H9 (cell line): ENCODE results near the gene CCDC78. TPM values are rescaled to one million over a fixed set of nuclear protein-coding genes. Genes with fewer than 3 reads are reported as not detected.

Source experiments
- DNase-seq: peaks from one replicate; pipeline ENCODE4 v3.0.0-alpha.2; 2017
- H2AFZ ChIP-seq: one replicate; pipeline ENCODE4 v1.6.1; 2013; ENCODE audit warnings: mild to moderate bottlenecking, low read length, control low read depth, moderate library complexity
- H2AK5ac ChIP-seq: 2 replicates; pipeline ENCODE4 v1.6.1; 2013; ENCODE audit warnings: low read length, control low read depth, mixed read lengths; ENCODE audit not compliant: insufficient read length
- H2BK120ac ChIP-seq: one replicate; pipeline ENCODE4 v1.6.1; 2013; ENCODE audit warnings: low read depth, mild to moderate bottlenecking, low read length, control low read depth, inconsistent platforms; ENCODE audit not compliant: poor library complexity, severe bottlenecking
- H2BK12ac ChIP-seq: 2 replicates; pipeline ENCODE4 v1.6.1; 2013; ENCODE audit warnings: low read length, control low read depth, mixed read lengths, low read depth; ENCODE audit not compliant: insufficient read length
- H2BK15ac ChIP-seq: 2 replicates; pipeline ENCODE4 v1.6.1; 2013; ENCODE audit warnings: low read depth, low read length, control low read depth
- H2BK20ac ChIP-seq: one replicate; pipeline ENCODE4 v1.6.1; 2013; ENCODE audit warnings: low read depth, mild to moderate bottlenecking, low read length, control low read depth, inconsistent platforms; ENCODE audit not compliant: poor library complexity, severe bottlenecking
- H2BK5ac ChIP-seq: 2 replicates; pipeline ENCODE4 v1.6.1; 2013; ENCODE audit warnings: low read length, control low read depth, mixed read lengths; ENCODE audit not compliant: insufficient read length
- H3K14ac ChIP-seq: 2 replicates; pipeline ENCODE4 v1.6.1; 2013; ENCODE audit warnings: low read length, control low read depth; ENCODE audit not compliant: insufficient read depth
- H3K18ac ChIP-seq: 2 replicates; pipeline ENCODE4 v1.6.1; 2013; ENCODE audit warnings: low read depth, mild to moderate bottlenecking, mixed read lengths, low read length, control low read depth; ENCODE audit not compliant: insufficient read length
- H3K23ac ChIP-seq: 2 replicates; pipeline ENCODE4 v1.6.1; 2013; ENCODE audit warnings: low read length, control low read depth, mixed read lengths, low read depth; ENCODE audit not compliant: insufficient read length
- H3K23me2 ChIP-seq: 2 replicates; pipeline ENCODE4 v1.6.1; 2013; ENCODE audit warnings: low read depth, mild to moderate bottlenecking, mixed read lengths, low read length, control low read depth; ENCODE audit not compliant: insufficient read length, poor library complexity, severe bottlenecking
- H3K27ac ChIP-seq: 2 replicates; pipeline ENCODE4 v1.5.1; 2013; ENCODE audit warnings: low read length, control low read depth, mixed read lengths, low read depth; ENCODE audit not compliant: insufficient read length
- H3K27me3 ChIP-seq: 2 replicates; pipeline ENCODE4 v1.6.1; 2013; ENCODE audit warnings: low read length, control low read depth, inconsistent platforms; ENCODE audit not compliant: insufficient read depth
- H3K4ac ChIP-seq: 2 replicates; pipeline ENCODE4 v1.6.1; 2013; ENCODE audit warnings: low read depth, mild to moderate bottlenecking, control low read depth, inconsistent platforms, low read length, moderate library complexity
- H3K4me1 ChIP-seq: 2 replicates; pipeline ENCODE4 v1.6.1; 2013; ENCODE audit warnings: low read length, control low read depth, inconsistent platforms; ENCODE audit not compliant: insufficient read depth
- H3K4me2 ChIP-seq: 2 replicates; pipeline ENCODE4 v1.6.1; 2013; ENCODE audit warnings: low read length, control low read depth, mixed read lengths; ENCODE audit not compliant: insufficient read length, insufficient read depth
- H3K56ac ChIP-seq: 2 replicates; pipeline ENCODE4 v1.6.1; 2013; ENCODE audit warnings: low read depth, mild to moderate bottlenecking, mixed read lengths, low read length, control low read depth; ENCODE audit not compliant: insufficient read length
- H3K79me1 ChIP-seq: 2 replicates; pipeline ENCODE4 v1.6.1; 2013; ENCODE audit warnings: low read depth, mild to moderate bottlenecking, moderate library complexity, low read length, control low read depth, inconsistent platforms; ENCODE audit not compliant: insufficient read depth, poor library complexity, severe bottlenecking
- H3K79me2 ChIP-seq: 2 replicates; pipeline ENCODE4 v1.6.1; 2013; ENCODE audit warnings: low read length, control low read depth, inconsistent platforms; ENCODE audit not compliant: insufficient read depth
- H3K9ac ChIP-seq: 2 replicates; pipeline ENCODE4 v1.6.1; 2013; ENCODE audit warnings: low read length, control low read depth, mixed read lengths; ENCODE audit not compliant: insufficient read length; ENCODE audit errors: extremely low read depth
- H3K9me3 ChIP-seq: one replicate; pipeline ENCODE4 v1.6.1; 2013; ENCODE audit warnings: low read depth, low read length, inconsistent platforms; ENCODE audit not compliant: control insufficient read depth
- H3T11ph ChIP-seq: one replicate; pipeline ENCODE4 v1.6.1; 2013; ENCODE audit warnings: mild to moderate bottlenecking, low read length, control low read depth, inconsistent platforms
- H4K20me1 ChIP-seq: one replicate; pipeline ENCODE4 v1.6.1; 2013; ENCODE audit not compliant: control insufficient read depth, insufficient read length, insufficient read depth
- H4K5ac ChIP-seq: 2 replicates; pipeline ENCODE4 v1.6.1; 2013; ENCODE audit warnings: low read depth, mild to moderate bottlenecking, mixed read lengths, low read length, control low read depth; ENCODE audit not compliant: insufficient read length
- H4K8ac ChIP-seq: replicated peaks from 2 replicates; pipeline ENCODE4 v1.6.1; 2013; ENCODE audit warnings: low read length, control low read depth, mixed read lengths, low read depth; ENCODE audit not compliant: insufficient read length
- H4K91ac ChIP-seq: 2 replicates; pipeline ENCODE4 v1.6.1; 2013; ENCODE audit warnings: low read depth, mild to moderate bottlenecking, moderate library complexity, mixed read lengths, low read length, control low read depth; ENCODE audit not compliant: insufficient read length
- H3K27ac Mint-ChIP-seq, 3 experiments: 2 replicates in 2 of 3; 3 replicates in 1 of 3; pipeline ENCODE4 v1.8.0; 2020 to 2021; ENCODE audit warnings: mixed read lengths in 3 of 3, mild to moderate bottlenecking in 1 of 3, moderate library complexity in 1 of 3
- H3K27me3 Mint-ChIP-seq: 2 replicates; pipeline ENCODE4 v1.8.0; 2021; ENCODE audit warnings: low read depth, mild to moderate bottlenecking, moderate library complexity, mixed read lengths
- H3K36me3 Mint-ChIP-seq, 3 experiments: 2 replicates in 2 of 3; 3 replicates in 1 of 3; pipeline ENCODE4 v1.8.0; 2020 to 2021; ENCODE audit warnings: low read depth in 3 of 3, mixed read lengths in 3 of 3; ENCODE audit not compliant: insufficient read depth in 1 of 3
- H3K4me1 Mint-ChIP-seq, 2 experiments: 2 replicates each; pipeline ENCODE4 v1.8.0; 2020; ENCODE audit warnings: mixed read lengths in 2 of 2
- H3K4me3 Mint-ChIP-seq, 2 experiments: 2 replicates in 1 of 2; 3 replicates in 1 of 2; pipeline ENCODE4 v1.8.0; 2020 to 2021; ENCODE audit warnings: mild to moderate bottlenecking in 2 of 2, mixed read lengths in 2 of 2, moderate library complexity in 1 of 2
- H3K9me3 Mint-ChIP-seq, 2 experiments: 2 replicates in 1 of 2; 3 replicates in 1 of 2; pipeline ENCODE4 v1.8.0; 2020; ENCODE audit warnings: mild to moderate bottlenecking in 2 of 2, mixed read lengths in 2 of 2, moderate library complexity in 1 of 2
- WGBS: extraction: QIAGEN DNeasy Blood & Tissue Kit; methylation state at CpG from one replicate; pipeline ENCODE4 v1.1.7; 2013; ENCODE audit warnings: missing lambda C conversion rate, low lambda C conversion rate, mixed read lengths; ENCODE audit not compliant: insufficient read length; ENCODE audit errors: extremely low coverage; 5-methylcytosine and 5-hydroxymethylcytosine counted together
- total RNA-seq: library from RNA; stranded (reverse); gene quantifications from 2 replicates; pipeline ENCODE4 v1.2.1, GENCODE V29; 2021
- TF ChIP-seq, protein P1 (sequence below): fragments of 200-600 bp; sonication (generic); conservative IDR thresholded peaks from 3 replicates; pipeline ENCODE4 v1.8.0; 2021; ENCODE audit warnings: antibody characterized with exemption, mild to moderate bottlenecking

Gene CCDC78
- total RNA-seq, 1 experiment from 2014 or later = 12.1 TPM

DNA sequence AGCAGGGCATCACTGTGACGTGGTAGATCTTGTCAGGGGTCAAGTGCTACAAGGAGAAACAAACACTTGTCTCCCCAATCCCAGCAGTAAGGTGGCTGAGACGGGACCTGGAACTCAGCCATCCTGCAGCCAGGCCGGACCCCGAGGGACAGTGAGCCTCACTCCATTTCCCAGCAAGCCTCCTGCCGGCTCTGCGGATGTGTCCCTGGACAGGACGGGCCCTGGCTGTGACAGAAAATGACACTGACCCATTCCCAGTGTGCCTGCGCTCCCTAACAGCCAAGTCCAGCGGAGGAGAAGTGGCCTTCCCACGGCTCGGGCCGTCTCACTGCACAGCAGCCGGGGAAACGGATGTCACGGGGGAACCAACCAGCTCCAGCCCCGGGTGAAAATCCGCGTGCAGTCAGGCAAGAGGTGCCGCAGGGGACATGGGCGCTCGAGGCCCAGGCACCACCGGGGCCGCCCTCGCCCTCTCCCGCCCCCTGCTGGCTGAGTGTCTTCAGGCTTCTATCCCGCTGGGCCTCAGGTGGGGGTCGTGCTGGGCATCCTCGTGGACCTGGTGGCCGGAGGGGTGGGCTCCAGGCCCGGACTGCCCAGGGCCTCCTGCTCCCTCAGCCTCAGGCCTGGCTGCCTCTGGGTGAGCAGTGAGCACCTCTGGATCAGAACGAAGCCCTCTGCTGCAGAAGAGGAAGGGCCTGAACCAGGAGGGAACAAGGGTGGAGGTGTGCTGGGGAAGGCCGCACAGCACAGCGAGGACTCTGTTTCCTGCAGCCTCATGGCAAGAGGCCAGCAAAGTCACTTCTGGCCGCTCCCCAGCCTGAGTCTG is 7.4 kb upstream of the CCDC78 start:
- Histone ChIP-seq H3K23me2 (peaks cover under 1% of the 10 kb centered on the region), H3K4me1 (no peaks in the 10 kb centered on the region), H2BK120ac (no peak overlapping the region), H2BK20ac (no peak overlapping the region), H3K9me3 (no peaks in the 10 kb centered on the region), H3K4me2 (no peak overlapping the region), H3K18ac (no peak overlapping the region), H3K56ac (no peak overlapping the region), H4K20me1 (no peaks in the 10 kb centered on the region), H3K27me3 (no peaks in the 10 kb centered on the region), H2AFZ (no peak overlapping the region), H3T11ph (no peak overlapping the region), H3K23ac (no peak overlapping the region), H3K14ac (no peak overlapping the region), H3K4ac (no peak overlapping the region), H4K8ac (no peak overlapping the region), H3K9ac (no peak overlapping the region), H2BK5ac (no peak overlapping the region), H3K79me2 (no peaks in the 10 kb centered on the region), H2AK5ac (no peak overlapping the region), H2BK12ac (no peak overlapping the region), H3K27ac (no peak overlapping the region), H4K5ac (no peak overlapping the region), H4K91ac (no peak overlapping the region), H2BK15ac (no peak overlapping the region), H3K79me1 (no peaks in the 10 kb centered on the region)
- H3K4me1 Mint-ChIP-seq = peaks cover 4 to 9% of the 10 kb centered on the region in 2 experiments
- H3K27me3 Mint-ChIP-seq = no peaks in the 10 kb centered on the region
- no CpG with 5 or more reads among the region's 34 CpGs for WGBS
- no peak overlapping the region for H3K4me3 Mint-ChIP-seq
- H3K9me3 Mint-ChIP-seq = no peaks in the 10 kb centered on the region
- peaks cover 5 to 36% (median 24%) of the 10 kb centered on the region in 3 experiments; a peak in 6 of 7 replicates for H3K36me3 Mint-ChIP-seq
- TF ChIP-seq, protein P1, sequence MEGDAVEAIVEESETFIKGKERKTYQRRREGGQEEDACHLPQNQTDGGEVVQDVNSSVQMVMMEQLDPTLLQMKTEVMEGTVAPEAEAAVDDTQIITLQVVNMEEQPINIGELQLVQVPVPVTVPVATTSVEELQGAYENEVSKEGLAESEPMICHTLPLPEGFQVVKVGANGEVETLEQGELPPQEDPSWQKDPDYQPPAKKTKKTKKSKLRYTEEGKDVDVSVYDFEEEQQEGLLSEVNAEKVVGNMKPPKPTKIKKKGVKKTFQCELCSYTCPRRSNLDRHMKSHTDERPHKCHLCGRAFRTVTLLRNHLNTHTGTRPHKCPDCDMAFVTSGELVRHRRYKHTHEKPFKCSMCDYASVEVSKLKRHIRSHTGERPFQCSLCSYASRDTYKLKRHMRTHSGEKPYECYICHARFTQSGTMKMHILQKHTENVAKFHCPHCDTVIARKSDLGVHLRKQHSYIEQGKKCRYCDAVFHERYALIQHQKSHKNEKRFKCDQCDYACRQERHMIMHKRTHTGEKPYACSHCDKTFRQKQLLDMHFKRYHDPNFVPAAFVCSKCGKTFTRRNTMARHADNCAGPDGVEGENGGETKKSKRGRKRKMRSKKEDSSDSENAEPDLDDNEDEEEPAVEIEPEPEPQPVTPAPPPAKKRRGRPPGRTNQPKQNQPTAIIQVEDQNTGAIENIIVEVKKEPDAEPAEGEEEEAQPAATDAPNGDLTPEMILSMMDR = peak; percentile 49; the same call in 2 of the 3 replicates
- no peak for DNase-seq
- H3K27ac Mint-ChIP-seq = no peak overlapping the region
